Lower lobe of right lung (tissue), 2 donors: ENCODE results near the gene LPGAT1. TPM values are rescaled to one million over a fixed set of nuclear protein-coding genes. Genes with fewer than 3 reads are reported as not detected.

Experiments used
- ATAC-seq, 2 donors: fragments of 200-7000 bp; cut with Tn5 transposase; one replicate each; pipeline ENCODE4 v1.9.1; 2020 to 2022; ENCODE audit warnings: mild to moderate bottlenecking in 2 of 2, moderate library complexity in 2 of 2
- DNase-seq: peaks from one replicate; pipeline ENCODE4 v3.0.0-alpha.2; 2020
- H3K27ac ChIP-seq: fragments of 200-600 bp; one replicate; pipeline ENCODE4 v1.8.0; 2022
- H3K27me3 ChIP-seq: fragments of 200-600 bp; one replicate; pipeline ENCODE4 v1.8.0; 2022; ENCODE audit warnings: low read depth
- H3K36me3 ChIP-seq: fragments of 200-600 bp; one replicate; pipeline ENCODE4 v1.8.0; 2022; ENCODE audit warnings: mild to moderate bottlenecking
- H3K4me1 ChIP-seq: fragments of 200-600 bp; one replicate; pipeline ENCODE4 v1.8.0; 2022
- H3K4me3 ChIP-seq: fragments of 200-600 bp; one replicate; pipeline ENCODE4 v1.8.0; 2022; ENCODE audit warnings: mild to moderate bottlenecking
- H3K9me3 ChIP-seq: fragments of 200-600 bp; one replicate; pipeline ENCODE4 v1.8.0; 2022
- intact Hi-C: fragments of 100-400 bp; cut with DNase I; formaldehyde crosslinking; loops from one replicate; pipeline ENCODE4 v1.11.0; 2022
- total RNA-seq: library from RNA; stranded (reverse); fragmentation: NEBNext Ultra II Directional; extraction: Animal tissue kit (Norgen Biotek cat#: 25700); gene quantifications from one replicate; pipeline ENCODE4 v1.2.1, GENCODE V29; 2021
- TF ChIP-seq, protein P1 (sequence below): fragments of 200-600 bp; IDR thresholded peaks from one replicate; pipeline ENCODE4 v1.8.0; 2022; ENCODE audit warnings: antibody characterized with exemption, mild to moderate bottlenecking
- donor health status: DM: no; HTN: yes; CAD: no; lungs with severe emphysema.

Gene LPGAT1
- total RNA-seq, 1 donor from 2014 or later: 34.9 TPM

DNA sequence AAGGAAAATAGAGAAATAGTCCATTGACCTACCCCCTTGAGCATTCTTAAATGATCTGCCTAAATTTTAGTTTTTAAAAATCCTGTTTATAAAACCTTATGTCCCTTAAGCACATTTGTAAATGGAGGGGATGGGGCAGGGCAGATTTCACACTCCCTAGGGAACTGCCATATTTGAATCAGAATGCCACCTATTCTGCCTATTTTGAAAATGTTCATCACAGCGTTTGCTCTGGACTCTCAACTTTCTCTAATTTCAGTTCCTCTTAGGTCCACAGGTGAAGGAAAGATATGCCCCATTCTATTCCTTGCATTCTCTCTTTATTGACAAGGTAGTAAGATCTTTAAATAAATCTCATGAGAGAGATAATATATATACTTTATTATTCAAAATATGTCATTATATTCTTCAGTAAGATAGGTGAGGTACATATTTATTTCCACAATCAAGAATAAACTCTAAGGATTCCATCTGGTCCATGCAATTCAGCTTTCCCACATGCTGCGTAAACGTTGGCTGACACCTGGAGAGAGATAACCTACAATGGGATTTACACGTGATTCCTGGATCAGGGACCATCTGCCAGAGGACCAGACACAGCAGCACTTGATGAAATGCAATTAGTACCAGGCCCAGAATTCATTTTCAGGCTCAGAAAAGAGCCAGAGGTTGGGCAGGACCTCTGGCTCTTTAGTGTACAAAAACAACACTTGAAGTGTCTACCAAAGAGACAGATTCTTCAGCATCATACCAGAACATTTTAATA, 1.2 kb upstream of the LPGAT1 start:
- H3K27me3 ChIP-seq: peaks cover 3% of the 10 kb centered on the region
- no peaks in the 10 kb centered on the region for H3K9me3 ChIP-seq
- intact Hi-C loops: no loop called here
- H3K4me1 ChIP-seq: peaks cover 25% of the 10 kb centered on the region
- DNase-seq (no peak), ATAC-seq (no peak)
- no peaks in the 10 kb centered on the region for H3K36me3 ChIP-seq
- TF ChIP-seq, protein P1, sequence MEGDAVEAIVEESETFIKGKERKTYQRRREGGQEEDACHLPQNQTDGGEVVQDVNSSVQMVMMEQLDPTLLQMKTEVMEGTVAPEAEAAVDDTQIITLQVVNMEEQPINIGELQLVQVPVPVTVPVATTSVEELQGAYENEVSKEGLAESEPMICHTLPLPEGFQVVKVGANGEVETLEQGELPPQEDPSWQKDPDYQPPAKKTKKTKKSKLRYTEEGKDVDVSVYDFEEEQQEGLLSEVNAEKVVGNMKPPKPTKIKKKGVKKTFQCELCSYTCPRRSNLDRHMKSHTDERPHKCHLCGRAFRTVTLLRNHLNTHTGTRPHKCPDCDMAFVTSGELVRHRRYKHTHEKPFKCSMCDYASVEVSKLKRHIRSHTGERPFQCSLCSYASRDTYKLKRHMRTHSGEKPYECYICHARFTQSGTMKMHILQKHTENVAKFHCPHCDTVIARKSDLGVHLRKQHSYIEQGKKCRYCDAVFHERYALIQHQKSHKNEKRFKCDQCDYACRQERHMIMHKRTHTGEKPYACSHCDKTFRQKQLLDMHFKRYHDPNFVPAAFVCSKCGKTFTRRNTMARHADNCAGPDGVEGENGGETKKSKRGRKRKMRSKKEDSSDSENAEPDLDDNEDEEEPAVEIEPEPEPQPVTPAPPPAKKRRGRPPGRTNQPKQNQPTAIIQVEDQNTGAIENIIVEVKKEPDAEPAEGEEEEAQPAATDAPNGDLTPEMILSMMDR: no peak
- no peak overlapping the region for H3K4me3 ChIP-seq
- H3K27ac ChIP-seq: no peak overlapping the region

- ATAC-seq (no peak), DNase-seq (no peak)
- H3K36me3 ChIP-seq: no peaks in the 10 kb centered on the region
- H3K27me3 ChIP-seq: no peaks in the 10 kb centered on the region
- intact Hi-C loops: no loop called here
- H3K9me3 ChIP-seq: no peaks in the 10 kb centered on the region
- TF ChIP-seq, protein P1: no peak
- peak overlapping the region; percentile 89 for H3K27ac ChIP-seq
- H3K4me3 ChIP-seq: peak overlapping the region; percentile 70
- peaks cover 25% of the 10 kb centered on the region for H3K4me1 ChIP-seq
These were observed 572 bp downstream of the LPGAT1 start for GRCh38 chr1:211830055-211830327.

DNA sequence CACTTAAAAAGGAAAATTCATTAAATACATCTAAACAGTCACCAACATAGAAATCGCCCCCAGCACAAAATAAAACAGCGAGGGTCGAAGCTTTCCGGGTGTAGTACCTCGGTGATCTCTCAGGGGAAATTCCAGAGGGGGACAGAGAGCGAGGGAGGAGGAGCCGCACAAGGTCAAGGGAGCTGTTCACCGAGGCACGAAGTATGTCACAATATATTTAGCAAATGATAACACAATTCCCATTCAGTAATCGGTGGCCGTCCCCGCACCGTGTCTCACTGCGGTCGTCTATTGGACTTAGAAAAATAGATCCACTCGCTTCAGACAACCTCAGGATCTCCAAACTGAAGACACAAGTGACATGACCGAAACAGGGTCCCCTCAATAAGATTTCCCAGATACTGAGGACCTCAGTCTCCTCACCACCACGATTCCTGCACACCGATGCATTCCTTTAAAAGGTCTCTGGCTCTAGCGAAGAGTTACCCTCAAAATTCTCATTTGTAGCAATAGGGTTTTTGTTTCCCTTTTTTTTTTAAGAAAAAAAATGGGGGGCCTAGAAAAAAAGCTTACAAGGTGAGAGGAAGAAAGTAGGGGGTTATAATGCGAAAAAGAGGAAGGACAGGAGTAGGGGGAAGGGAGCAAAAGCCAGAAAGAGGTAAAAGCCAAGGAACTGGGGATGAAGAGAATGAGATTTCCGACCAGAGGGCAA, 1.1 kb downstream of the LPGAT1 start:
- TF ChIP-seq, protein P1: no peak
- peak overlapping the region; percentile 89 for H3K27ac ChIP-seq
- no peaks in the 10 kb centered on the region for H3K36me3 ChIP-seq
- peak overlapping the region; percentile 70 for H3K4me3 ChIP-seq
- H3K4me1 ChIP-seq: peaks cover 25% of the 10 kb centered on the region
- intact Hi-C loops: no loop called here
- H3K27me3 ChIP-seq: no peaks in the 10 kb centered on the region
- H3K9me3 ChIP-seq: no peaks in the 10 kb centered on the region
- DNase-seq (no peak), ATAC-seq (no peak)

GRCh38 chr1:211828584-211829342, 1.8 kb downstream of the LPGAT1 start:
- H3K27me3 ChIP-seq: no peaks in the 10 kb centered on the region
- H3K9me3 ChIP-seq: no peaks in the 10 kb centered on the region
- peaks cover 5% of the 10 kb centered on the region for H3K36me3 ChIP-seq
- ATAC-seq (no peak), DNase-seq (no peak)
- intact Hi-C loops: no loop called here
- no peak overlapping the region for H3K27ac ChIP-seq
- peak overlapping the region; percentile 70 for H3K4me3 ChIP-seq
- TF ChIP-seq, protein P1: no peak
- H3K4me1 ChIP-seq: peaks cover 25% of the 10 kb centered on the region

DNA sequence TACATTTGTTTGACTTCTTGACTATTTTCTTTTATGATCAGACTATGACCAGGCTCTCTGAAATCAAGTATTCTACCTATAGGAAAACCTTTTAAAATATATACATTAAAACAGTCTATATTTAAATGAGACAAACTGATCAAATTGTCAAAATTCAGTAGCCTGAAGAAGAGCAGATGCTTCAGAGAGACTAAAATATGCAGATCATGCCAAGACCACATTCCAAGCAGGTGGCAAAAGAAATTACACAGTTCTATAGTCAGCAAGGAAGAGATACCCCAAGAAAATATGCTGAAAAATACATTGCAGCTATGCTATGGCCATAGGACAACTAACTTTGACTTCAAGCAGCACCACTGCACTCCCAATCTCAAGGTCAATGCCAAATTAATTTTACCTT, 3.5 kb downstream of the LPGAT1 start:
- H3K9me3 ChIP-seq: no peaks in the 10 kb centered on the region
- H3K36me3 ChIP-seq: peaks cover 5% of the 10 kb centered on the region
- H3K4me3 ChIP-seq: no peak overlapping the region
- DNase-seq (no peak), ATAC-seq (no peak)
- H3K27ac ChIP-seq: no peak overlapping the region
- TF ChIP-seq, protein P1: no peak
- H3K27me3 ChIP-seq: no peaks in the 10 kb centered on the region
- intact Hi-C loops: no loop called here
- H3K4me1 ChIP-seq: peaks cover 25% of the 10 kb centered on the region
